ENCODE results near the gene SPINT1.

DNA sequence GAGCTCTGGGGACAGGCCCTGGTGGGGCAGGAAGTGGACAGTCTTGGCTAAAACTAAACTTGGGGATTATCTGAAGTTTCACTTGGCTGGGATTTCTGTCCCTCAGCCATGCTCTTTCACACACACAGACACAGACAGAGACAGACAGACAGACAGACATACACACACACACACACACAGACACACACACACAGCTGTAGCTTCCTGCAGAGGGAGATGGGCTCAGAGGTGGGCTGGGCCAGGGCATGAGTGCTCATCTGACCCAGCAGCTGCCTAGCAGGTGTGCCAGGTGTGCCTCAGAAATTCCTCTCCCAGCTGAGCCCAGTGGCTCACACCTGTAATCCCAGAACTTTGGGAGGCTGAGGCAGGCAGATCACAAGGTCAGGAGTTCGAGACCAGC lies 26.9 kb downstream of the SPINT1 start:
- TF ChIP-seq POLR2AphosphoS5 (IDR thresholded peaks at IDR 0.05; ENCODE audit: borderline replicate concordance, low read depth, low read length) = no peak
- TF ChIP-seq EZH2 (IDR thresholded peaks at IDR 0.05) = no peak
